GM18505 (cell line): ENCODE data around the gene AGER.

Source experiments
- ATAC-seq: cut with Tn5 transposase; IDR thresholded peaks from one replicate; pipeline ENCODE4 v1.9.1; 2021; ENCODE audit not compliant: unreplicated experiment
- POLR2A ChIP-seq: IDR thresholded peaks from 4 replicates; pipeline ENCODE4 v1.6.1; 2011; ENCODE audit warnings: borderline replicate concordance; ENCODE audit not compliant: insufficient read depth, insufficient read length; ENCODE audit errors: extremely low read depth

AGER gene

DNA sequence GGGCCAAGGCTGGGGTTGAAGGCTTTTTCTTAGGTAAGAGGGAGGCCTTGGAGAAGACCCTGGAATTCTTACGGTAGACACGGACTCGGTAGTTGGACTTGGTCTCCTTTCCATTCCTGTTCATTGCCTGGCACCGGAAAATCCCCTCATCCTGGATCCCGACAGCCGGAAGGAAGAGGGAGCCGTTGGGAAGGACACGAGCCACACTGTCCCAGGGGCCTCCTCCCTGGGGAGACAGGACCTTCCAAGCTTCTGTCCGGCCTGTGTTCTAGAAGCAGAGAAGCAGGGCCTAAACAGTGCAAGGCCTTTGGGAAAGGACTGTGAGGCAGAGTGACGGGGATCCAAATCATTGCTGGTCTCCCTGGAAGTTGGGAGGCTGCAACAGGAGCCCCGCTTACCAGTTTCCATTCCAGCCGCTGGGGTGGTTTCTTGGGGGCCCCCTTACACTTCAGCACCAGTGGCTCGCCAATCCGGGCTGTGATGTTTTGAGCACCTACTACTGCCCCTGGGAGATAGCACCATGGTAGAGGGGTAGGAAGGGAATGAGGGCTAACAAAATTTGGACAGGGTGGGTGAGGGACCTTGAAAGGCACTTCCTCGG, 470 bp downstream of the AGER start:
- TF ChIP-seq POLR2A, result no peak
- ATAC-seq, result no peak

GRCh38 chr6:32183030-32183429, 1.0 kb downstream of the AGER start:
- no peak for TF ChIP-seq POLR2A
- ATAC-seq, result no peak

- ATAC-seq, result no peak
- no peak for TF ChIP-seq POLR2A
These were observed 1.5 kb downstream of the AGER start for GRCh38 chr6:32182555-32182981.

DNA sequence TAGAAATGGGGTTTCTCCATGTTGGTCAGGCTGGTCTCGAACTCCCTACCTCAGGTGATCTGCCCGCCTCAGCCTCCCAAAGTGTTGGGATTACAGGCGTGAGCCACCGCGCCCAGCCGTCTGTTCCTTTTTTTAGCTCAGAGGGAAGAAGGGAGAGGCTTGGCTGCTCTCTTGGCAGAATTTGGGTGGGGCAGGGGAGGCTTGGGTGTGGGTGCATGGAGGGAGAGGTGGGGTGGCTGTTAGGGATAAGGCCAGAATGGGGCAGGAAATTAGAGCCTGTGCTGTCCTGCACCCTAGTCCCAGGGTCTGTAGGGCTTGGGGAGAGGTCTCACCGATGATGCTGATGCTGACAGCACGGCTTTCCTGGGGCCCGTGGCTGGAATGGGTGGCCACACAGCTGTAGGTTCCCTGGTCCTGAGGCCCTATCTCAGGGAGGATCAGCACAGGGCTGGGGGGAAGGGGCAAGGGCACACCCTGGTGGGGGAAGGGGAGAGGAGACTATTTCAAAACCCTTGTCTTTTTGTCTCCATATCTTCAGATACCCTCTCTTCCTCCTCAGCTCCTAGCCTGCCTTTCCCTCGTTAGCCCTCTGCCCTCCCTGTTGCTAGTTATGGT, 2.0 kb downstream of the AGER start:
- no peak for ATAC-seq
- TF ChIP-seq POLR2A, result no peak

DNA sequence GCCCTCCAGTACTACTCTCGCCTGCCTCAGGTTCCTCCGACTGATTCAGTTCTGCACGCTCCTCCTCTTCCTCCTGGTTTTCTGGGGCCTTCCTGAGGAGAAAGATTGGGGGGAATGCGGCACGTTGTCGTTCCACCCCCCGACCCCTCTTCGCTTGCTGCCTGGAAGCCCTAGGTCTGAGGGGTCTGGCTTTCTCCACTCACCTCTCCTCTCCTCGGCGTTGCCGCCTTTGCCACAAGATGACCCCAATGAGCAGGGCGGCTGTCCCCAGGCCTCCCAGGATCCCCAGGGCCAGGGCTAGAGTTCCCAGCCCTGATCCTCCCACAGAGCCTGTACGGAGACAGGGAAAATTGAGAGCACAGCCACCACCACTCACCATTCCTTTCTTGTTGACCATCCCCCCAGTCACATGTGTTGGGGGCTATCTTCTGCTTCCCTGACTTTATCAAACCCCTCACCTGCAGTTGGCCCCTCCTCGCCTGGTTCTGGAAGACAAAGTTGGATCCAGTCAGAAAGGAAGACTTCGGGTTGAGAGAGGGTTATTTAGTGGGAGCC, 2.8 kb downstream of the AGER start:
- no peak for ATAC-seq
- TF ChIP-seq POLR2A, result no peak

- no peak for TF ChIP-seq POLR2A
- ATAC-seq, result no peak
These were observed 4.2 kb downstream of the AGER start for GRCh38 chr6:32179766-32180405.

DNA sequence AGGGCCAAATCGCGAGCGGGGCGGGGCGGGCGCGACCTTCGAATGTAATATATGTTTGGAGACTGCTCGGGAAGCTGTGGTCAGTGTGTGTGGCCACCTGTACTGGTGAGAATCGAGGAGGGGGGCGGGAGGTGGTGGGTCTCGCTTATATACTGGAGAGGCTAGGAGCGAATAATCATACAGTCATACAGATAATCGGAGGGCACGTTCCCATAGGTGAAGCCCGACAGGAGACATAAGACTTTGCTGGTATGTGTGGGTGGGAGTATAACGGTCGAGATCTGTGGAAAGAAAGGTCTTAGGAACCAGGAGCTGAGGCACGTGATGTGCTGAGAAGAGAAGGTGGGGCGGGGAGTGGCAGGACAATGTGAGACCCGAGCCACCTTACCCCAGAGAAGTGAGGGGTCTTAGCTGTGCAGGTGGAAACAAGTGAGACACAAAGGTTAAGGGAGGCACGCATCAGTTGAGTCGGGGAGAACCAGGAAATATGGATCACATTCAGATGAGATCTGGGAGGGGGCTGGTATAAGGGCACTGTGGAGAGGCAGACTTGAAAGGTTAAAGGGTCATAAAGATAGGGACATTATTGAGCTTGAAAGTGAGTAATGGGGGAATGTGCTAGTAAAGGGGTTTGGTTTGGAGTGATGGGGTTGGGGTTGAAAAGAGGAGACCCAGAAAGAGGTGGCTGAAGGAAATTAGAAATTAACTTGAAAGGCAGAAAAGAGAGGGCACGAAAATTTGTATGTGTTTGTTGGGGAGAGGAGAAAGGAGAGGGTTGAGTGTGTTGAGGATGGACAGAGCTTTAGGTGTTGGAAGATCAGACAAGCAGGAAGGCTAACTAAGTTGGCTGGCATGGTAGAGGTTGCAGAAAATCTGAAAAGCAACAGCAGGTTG, 5.3 kb downstream of the AGER start:
- ATAC-seq, result no peak
- TF ChIP-seq POLR2A, result no peak

DNA sequence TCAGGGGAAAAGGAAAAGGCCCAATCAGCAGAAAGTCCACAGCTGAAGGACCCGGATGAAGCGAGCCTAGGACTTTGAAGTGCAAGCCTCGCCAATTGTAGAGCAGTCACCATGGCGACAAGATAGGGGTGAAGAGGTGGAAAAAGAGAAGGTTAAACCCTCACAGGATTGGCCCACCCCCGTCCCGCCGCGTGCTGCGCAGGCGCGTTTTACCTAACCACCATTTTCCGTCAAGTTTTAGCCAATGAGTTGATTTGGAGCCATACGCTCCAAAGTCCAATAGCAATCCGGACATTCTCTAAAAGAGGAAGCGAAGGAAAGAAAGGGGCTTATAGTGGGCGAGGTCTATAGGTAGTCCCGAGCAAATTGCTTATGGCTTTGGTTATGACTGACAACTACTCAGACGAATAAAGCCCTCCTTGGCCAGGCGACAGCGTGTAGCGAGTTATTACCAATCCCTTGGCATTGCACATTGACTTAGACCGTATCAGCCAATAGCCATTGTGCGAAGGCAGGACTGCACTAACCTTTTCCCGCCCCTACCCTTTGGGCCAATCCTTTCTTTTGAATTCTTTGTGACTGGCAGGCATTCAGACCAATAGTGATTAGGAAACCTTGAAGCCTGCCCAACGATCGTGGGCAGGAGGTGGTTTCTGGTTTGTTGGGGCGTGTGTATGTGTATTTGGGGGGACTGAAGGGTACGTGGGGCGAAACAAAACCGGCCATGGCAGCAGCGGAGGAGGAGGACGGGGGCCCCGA, 6.1 kb downstream of the AGER start, which contains the start of gene RNF5:
Gene RNF5 (plus strand): TSS at position 618 of the 759 bp plus-strand sequence. CDS start 107 bp downstream, at position 725.
- no peak for TF ChIP-seq POLR2A
- ATAC-seq, result peak; percentile 76

- TF ChIP-seq POLR2A, result peak; percentile 47
- ATAC-seq, result peak; percentile 3
These were observed 6.8 kb downstream of the AGER start for GRCh38 chr6:32177183-32177787.

DNA sequence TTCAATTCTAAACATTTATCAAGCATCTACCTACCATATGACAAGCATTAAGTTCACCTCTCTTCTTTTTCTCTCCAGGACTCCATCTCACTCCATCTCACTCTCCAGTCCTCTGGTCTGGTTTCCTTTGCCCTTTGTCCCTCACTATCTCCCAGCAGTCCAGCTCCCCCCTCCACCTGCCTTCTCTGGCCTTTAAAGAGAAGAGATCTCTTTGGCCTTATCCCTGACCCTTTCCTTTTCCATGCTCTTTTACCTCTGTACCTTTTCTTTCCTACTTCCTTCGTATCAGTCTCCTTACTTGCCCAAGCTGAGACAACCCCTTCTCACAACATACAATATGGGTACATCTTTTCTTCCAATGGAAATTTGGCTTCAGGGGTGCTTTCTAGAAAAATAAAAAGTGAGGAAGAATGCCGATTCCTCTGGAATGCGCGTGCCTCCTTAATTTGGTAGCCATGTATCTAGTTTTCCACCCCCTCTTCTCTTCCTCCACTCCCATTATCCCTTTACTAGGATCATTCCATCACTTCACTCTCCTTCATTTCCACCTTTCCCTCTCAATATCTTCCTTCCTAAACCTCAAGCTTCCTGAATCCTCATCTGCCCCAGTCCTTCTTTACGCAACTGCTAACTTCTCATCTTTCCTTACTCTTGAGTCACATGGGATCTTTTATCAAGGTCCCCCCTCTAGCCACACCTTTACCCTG, 7.4 kb downstream of the AGER start:
- no peak for ATAC-seq
- TF ChIP-seq POLR2A, result no peak

DNA sequence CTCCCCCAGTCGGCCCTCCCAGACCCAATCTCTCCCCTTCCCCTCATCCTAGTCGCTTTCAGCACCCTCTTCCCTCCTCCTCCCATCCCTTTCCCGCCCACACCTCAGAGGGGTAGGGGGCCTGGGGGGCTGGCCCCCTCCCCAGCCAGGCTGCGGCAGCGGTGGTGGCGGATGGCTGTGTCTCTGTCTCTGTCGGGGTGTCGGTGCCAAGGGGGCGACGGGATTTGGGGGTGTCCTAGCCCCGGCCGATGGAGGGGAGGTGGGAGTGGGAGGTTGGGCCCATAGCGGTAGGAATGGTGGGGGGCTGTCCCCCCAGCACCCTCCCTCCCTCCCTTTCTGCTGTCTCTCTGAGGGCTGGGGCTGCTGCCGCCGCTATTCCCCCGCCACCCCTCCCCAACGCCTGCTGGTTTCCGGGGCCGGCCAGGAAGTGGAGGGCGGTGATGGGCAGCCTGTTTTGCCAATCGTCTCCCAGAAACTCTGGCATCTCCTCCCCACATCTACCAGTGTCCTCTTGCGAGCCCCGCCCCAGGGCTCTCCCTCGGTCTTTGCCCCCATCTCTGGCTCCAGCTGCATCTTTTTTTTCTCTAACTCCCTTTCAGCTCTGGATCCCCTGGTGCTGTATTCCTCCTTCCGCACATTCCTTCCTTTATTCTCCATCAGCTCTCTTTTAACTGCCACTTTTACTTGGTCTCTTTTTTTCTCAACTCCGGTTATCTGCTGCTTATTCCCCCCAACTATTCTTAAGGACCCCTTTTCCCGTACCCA, 8.2 kb downstream of the AGER start, which contains the start of gene AGPAT1:
Gene AGPAT1 (minus strand): TSS at position 374 of the 765 bp plus-strand sequence. CDS start 4,588 bp downstream, outside the sequence.
- TF ChIP-seq POLR2A, result peak; percentile 67
- ATAC-seq, result peak; percentile 44
